Transverse colon (tissue), 4 donors: Measurements from ENCODE around the gene S100A2.

Experiments used
- EP300 ChIP-seq: sonication (generic); formaldehyde crosslinking; IDR thresholded peaks from one replicate; pipeline ENCODE4 v1.6.1; 2017; ENCODE audit warnings: antibody characterized with exemption, low read depth
- POLR2A ChIP-seq: fragments of 450-650 bp; IDR thresholded peaks from one replicate; pipeline ENCODE4 v1.6.1; 2016; ENCODE audit warnings: antibody characterized with exemption, mild to moderate bottlenecking, moderate library complexity
- POLR2AphosphoS5 ChIP-seq, 3 donors: sonication (generic); formaldehyde crosslinking; IDR thresholded peaks; one replicate each; pipeline ENCODE4 v1.6.1; 2016; ENCODE audit warnings: antibody characterized with exemption in 3 of 3
- TF ChIP-seq, protein P1 (sequence below), 5 experiments: fragments of 200-600 bp in 3 of 5; fragments of 450-650 bp in 2 of 5; sonication (generic) in 3 of 5; IDR thresholded peaks; 1 replicate in 2 of 5; 2 replicates in 3 of 5; pipeline ENCODE4 v1.5.1; 2016 to 2017; ENCODE audit warnings: antibody characterized with exemption in 5 of 5, inconsistent platforms in 3 of 5, mild to moderate bottlenecking in 2 of 5, moderate library complexity in 1 of 5

DNA sequence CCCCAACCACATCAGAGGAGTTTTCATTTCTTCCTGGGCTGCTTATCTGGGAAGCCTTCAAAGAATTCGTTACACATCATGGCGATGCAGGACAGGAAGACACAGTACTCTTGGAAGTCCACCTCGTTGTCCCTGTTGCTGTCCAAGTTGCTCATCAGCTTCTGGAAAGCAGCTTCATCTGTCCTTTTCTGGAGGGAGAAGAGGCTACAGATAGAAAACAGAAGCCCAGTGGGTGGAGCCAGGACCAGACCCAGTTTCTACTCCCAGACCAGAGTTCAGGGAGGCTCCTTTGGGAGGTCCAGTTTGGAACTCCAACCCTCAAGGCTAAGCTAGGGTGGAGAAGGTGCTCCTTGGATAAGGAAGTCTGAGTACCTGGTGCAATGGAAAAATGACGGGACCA lies 21.9 kb downstream of the S100A2 start:
- TF ChIP-seq, protein P1, sequence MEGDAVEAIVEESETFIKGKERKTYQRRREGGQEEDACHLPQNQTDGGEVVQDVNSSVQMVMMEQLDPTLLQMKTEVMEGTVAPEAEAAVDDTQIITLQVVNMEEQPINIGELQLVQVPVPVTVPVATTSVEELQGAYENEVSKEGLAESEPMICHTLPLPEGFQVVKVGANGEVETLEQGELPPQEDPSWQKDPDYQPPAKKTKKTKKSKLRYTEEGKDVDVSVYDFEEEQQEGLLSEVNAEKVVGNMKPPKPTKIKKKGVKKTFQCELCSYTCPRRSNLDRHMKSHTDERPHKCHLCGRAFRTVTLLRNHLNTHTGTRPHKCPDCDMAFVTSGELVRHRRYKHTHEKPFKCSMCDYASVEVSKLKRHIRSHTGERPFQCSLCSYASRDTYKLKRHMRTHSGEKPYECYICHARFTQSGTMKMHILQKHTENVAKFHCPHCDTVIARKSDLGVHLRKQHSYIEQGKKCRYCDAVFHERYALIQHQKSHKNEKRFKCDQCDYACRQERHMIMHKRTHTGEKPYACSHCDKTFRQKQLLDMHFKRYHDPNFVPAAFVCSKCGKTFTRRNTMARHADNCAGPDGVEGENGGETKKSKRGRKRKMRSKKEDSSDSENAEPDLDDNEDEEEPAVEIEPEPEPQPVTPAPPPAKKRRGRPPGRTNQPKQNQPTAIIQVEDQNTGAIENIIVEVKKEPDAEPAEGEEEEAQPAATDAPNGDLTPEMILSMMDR (IDR thresholded peaks at IDR 0.05) = no peak
- TF ChIP-seq POLR2A (no peak), EP300 (no peak), POLR2AphosphoS5 (IDR thresholded peaks at IDR 0.05) (no peak)
